OCI-LY1 (cell line): ENCODE results near the gene ATG5.
"Not testable (repeated sequence)": the region's sequence is repeated elsewhere in the genome, so short reads cannot be mapped to it uniquely, and the experiment has no call there.

Experiments used
- CTCF ChIP-seq: fragments of 200-600 bp; sonication (generic), shearing (Covaris generic); IDR thresholded peaks from 2 replicates; pipeline ENCODE4 v1.5.1; 2017; ENCODE audit warnings: mild to moderate bottlenecking, antibody characterized with exemption, low read length, moderate library complexity, mixed read lengths
- EZH2 ChIP-seq: fragments of 200-600 bp; sonication (generic), shearing (Covaris generic); IDR thresholded peaks from 2 replicates; pipeline ENCODE4 v1.8.0; 2017; ENCODE audit warnings: borderline replicate concordance, mixed run types, mild to moderate bottlenecking, antibody characterized with exemption, low read length, moderate library complexity, mixed read lengths

GRCh38 chr6:106268500-106268899 lies 57.1 kb downstream of the ATG5 start:
- TF ChIP-seq CTCF, EZH2: not testable (repeated sequence)
